GM12873 (cell line): ENCODE measurements around the gene NARS2.

Source experiments
- CTCF ChIP-seq: IDR thresholded peaks from 2 replicates; pipeline ENCODE4 v1.5.1; 2012; ENCODE audit warnings: low read depth, mild to moderate bottlenecking, moderate library complexity, low read length, control low read depth; ENCODE audit not compliant: insufficient read depth; ENCODE audit errors: missing control alignments

The NARS2 gene

GRCh38 chr11:78428773-78429172, 145.9 kb downstream of the NARS2 start:
- no peak for TF ChIP-seq CTCF

GRCh38 chr11:78428266-78428636, 146.4 kb downstream of the NARS2 start:
- TF ChIP-seq CTCF: no peak

- TF ChIP-seq CTCF: no peak
Measured at GRCh38 chr11:78427615-78428265, 146.9 kb downstream of the NARS2 start.

- no peak for TF ChIP-seq CTCF
Measured at GRCh38 chr11:78426845-78427244, 147.8 kb downstream of the NARS2 start.

GRCh38 chr11:78425399-78426070, 149.1 kb downstream of the NARS2 start:
- TF ChIP-seq CTCF: no peak

GRCh38 chr11:78424334-78425270, 150.1 kb downstream of the NARS2 start:
- TF ChIP-seq CTCF: no peak

- no peak for TF ChIP-seq CTCF
Measured at GRCh38 chr11:78423241-78423640, 151.4 kb downstream of the NARS2 start.
